GM18502 (cell line): Measurements from ENCODE around the gene RBMS1.

Source experiments
- ATAC-seq: cut with Tn5 transposase; IDR thresholded peaks from one replicate; pipeline ENCODE4 v1.9.1; 2021; ENCODE audit warnings: mild to moderate bottlenecking; ENCODE audit not compliant: unreplicated experiment, poor library complexity

Gene RBMS1

DNA sequence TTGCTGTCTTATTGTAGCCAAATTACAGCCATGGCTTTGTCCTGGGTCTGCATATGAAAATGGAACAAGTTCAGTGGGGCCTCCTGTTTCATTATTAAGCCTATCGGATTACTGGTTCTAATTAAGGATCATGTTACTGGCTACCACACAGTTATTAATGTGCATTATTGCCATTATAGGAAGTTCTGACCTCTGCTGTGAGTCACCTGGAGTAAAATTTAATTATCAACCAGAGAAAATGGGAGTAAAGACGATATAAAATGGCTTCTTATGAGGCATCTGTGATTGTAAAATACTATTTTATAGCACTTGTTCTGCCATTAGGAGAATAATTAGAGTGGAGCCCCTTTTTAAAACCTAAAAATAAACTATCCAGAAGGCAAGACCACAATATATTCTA is 150.2 kb downstream of the RBMS1 start:
- ATAC-seq: no peak

- ATAC-seq: no peak
Observed at GRCh38 chr2:160339726-160340125, 153.9 kb downstream of the RBMS1 start.

DNA sequence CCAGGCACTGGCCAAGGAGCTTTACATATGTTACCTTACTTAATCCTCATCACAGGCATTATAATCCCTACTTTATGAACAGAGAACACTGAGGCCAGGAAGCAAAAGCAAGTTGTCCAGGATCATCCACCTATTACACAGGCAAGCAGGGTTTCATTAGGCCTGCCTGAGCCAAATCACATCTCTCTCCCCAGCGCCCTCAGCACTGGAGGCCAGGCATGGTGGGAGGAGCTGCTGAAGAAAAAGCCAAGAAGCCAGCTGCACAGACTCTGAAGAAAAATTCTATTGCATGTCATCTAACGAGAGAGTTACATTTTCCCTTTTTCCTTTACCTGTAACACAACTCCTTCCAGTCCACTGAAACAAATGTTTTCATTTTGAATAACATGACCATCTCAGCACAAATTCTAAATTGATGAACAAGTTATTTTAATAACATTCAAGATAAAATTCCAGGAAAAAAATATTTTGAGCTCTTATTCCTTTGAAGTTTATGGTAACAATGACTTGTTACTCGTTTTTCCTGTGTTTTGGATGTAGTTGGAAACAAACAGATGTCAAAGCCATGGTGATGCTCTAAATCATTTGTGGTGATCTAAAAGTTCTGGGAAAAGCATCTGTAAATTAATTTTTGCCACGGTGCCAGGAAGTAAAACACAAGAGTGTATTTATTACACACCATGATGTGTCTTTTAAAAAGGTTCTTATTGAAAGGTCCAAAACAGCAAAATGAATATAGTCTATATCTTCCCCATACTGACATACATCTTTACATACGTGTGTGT is 154.5 kb downstream of the RBMS1 start:
- ATAC-seq: no peak

- ATAC-seq: no peak
Observed at GRCh38 chr2:160337728-160338127, 155.9 kb downstream of the RBMS1 start.

- ATAC-seq: no peak
Observed at GRCh38 chr2:160336635-160337034, 157.0 kb downstream of the RBMS1 start.

GRCh38 chr2:160336105-160336504 is 157.5 kb downstream of the RBMS1 start:
- no peak for ATAC-seq

DNA sequence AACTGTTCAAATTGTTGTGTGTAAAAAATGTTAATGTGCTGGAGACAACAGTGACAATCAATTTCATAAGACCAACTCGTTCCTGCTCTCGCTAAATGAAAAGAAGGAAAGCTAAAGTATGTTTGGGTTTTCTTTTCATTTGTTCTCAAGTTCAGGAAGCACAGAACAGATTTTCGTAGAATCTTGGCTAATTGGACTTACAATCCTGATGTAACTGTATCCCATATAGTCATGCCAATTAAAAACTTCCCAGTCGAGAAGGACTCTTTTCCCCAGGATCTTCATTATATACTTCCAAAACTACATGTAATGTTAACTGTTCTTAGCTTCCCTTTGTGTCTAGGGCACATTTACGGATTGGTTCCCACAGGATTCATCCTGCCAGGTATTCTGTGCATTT is 158.2 kb downstream of the RBMS1 start:
- no peak for ATAC-seq

GRCh38 chr2:160334028-160334741 is 159.4 kb downstream of the RBMS1 start:
- no peak for ATAC-seq

- ATAC-seq: no peak
Observed at GRCh38 chr2:160333324-160334027, 160.1 kb downstream of the RBMS1 start.

GRCh38 chr2:160332318-160332717 is 161.3 kb downstream of the RBMS1 start:
- ATAC-seq: no peak

DNA sequence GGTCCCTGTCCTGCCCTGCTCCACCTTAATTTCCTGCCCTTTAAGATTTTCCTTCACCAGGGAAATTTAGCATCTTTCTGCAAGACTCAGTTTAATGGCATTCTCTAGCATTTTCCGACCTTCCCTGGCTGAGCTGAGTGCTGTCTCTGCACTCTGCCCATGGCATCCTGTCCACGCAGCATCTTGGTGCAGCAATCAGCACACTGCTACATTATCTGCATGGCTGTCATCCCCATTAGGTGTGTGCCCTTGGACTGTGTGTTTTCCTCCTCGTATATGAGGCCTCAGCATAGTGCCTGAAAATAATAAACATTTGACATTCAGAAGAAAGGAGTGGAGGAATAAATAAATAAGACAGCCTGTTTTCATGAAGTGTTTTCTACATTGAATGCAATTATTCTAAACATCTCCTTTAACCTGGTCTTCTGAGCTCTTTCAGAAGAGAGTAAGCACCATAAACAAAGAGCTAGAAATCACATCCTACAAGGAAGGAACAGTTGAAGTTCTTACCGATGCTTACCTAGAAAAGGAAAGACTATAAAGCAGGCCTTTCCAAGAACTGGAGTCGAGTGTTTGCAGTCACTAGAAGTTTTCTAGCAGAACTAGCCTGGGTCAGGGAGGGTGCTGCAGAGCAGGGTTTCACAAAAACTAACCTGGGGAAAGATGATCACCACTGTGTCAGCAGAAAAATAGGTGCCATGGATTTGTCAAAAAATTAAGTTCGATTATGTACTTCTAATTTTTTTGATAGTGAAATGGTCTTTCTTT is 162.2 kb downstream of the RBMS1 start:
- ATAC-seq: no peak

DNA sequence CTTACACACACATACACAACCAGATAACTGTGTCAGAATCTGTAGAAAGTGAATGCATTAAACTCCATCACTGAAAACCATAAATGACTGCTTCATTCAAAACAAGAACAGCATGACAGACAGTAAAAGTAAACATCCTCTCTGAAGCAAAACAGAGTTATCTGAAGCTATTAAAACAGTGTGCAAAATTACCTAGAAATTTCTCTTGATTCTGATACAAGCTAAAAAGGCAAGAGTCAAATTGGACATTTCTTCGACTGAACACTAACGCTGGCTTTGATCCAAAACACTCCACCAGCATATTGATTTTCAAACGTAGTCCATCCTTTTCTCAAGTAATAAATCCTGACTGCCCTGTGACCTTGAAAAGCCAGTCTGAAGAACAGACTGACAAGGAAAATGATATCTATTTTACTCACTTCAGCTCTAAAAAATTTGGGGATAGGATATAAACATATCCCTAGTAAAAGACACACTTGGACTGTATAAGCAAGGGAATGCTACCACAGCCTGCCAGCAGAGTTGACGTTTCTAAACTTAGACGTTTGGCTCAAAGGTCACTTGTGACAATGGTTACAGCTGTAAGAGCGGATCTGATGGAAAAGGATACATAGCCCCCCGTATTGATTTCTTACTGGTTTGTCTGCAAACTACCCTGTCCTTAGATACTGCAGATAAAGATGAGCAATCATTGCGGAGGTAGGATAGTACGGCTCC is 164.6 kb downstream of the RBMS1 start:
- no peak for ATAC-seq

DNA sequence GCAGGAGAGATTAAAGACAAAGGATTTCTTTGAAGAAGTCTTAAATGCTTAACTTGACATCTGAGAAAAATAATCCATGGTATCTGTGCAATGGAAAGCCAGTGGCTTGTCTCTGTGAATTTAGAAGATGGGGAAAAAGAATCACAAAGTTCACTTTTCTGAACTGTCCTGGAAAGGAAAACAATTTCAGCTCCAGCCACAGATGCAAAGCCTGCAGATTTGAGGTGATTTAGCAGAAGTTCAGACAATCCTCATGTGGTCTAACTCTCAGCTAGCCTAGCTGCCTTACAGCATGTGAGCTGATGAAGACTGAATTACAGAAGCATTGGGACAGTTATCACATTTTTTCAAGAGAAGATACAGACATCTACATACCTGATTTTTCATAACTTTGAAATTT is 166.8 kb downstream of the RBMS1 start:
- ATAC-seq: no peak

GRCh38 chr2:160325418-160325817 is 168.2 kb downstream of the RBMS1 start:
- no peak for ATAC-seq

DNA sequence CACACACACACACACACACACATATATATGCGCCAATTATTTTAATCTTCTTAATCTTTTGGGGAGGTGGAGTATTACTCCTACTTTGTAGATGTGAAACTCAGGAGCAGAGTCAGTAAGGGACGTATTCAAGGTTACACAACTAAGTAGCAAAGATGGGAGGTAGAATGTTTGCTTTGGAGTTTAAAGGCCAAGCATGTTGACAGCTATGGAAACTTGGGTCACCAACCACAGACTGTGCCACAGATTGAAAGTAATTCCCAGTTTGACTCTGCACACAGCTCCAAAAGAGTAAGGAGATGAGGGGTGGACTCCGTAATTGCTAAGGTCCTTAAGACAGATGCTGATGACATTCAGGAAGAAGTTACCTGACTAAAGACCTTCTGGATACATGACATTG is 168.7 kb downstream of the RBMS1 start:
- no peak for ATAC-seq

DNA sequence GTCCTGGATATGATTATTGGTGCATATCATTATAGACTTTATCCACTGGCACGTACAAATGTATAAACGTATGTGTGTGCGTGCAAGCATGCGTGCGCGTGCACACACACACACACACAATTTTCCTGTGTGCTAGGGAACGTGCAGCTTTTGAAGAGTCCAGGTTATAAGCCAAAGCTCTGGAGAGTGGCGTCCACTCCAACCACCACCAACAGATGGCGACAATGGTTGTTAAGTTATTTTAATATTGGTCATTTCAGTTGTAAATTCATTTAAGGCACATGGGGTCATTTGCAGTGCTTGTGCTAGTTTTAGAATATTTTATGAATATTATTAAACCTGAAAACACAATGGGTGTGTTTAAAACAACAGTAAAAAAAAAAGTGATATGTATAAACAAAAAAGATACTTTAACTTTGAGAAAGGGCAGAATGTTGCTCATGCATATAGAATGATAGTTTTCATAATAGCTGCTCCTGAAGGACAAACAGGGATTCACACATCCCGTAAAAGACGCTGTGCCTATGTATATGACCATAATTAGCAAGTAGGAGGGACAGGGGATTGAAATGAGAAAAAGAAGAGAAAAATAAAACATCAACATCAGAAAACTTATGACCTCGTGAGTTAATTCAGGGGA is 169.3 kb downstream of the RBMS1 start:
- no peak for ATAC-seq

DNA sequence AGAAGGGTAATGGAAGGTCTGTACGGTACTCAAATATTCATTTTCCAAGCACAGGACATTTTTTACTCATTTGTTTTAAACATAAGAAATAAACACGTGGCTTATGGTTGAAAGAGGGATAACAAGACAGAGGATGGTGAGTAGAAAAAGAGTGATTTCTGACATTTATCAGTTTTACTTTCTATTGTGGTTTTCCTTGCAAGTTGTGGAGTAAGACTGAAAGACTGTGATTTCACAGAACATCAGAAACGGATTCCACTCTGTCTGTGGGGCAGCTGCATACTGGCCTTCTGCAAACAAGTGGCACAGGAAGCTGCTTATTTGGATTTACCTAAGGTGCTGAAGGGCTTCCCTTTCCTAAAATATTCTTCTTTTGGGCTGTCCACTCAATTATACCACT is 171.3 kb downstream of the RBMS1 start:
- ATAC-seq: peak; percentile 71

DNA sequence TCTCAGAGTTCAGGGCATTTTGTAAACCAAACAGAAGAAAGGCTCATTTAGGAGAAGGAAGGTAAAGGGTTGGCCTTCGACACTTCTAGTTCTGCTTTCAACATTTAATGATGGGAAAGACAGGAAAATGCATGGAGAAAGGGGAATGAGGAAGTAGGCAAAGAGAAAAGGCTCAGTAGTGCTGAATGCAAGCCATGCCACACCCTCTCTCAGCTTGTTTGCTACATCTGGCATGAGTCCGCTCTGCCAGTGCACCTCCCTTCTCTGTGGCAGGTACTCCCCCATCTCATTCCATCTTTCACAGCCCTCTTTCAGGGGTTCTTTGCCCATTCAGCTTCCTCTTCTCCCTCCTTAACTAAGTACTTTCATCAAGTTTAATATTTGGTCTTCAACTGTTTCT is 172.6 kb downstream of the RBMS1 start:
- no peak for ATAC-seq

- ATAC-seq: no peak
Observed at GRCh38 chr2:160319700-160320099, 173.9 kb downstream of the RBMS1 start.
